HL-60 (cell line): ENCODE data around the gene USP48.

ENCODE experiments used
- POLR2AphosphoS5 ChIP-seq: IDR thresholded peaks from 2 replicates; pipeline ENCODE4 v1.6.1; 2012; ENCODE audit warnings: low read depth
- TF ChIP-seq, protein P1 (sequence below): IDR thresholded peaks from one replicate; pipeline ENCODE4 v1.5.1; 2011; ENCODE audit warnings: low read length, control low read depth, inconsistent platforms; ENCODE audit not compliant: insufficient read depth

GRCh38 chr1:21641537-21641936, 141.4 kb downstream of the USP48 start:
- TF ChIP-seq POLR2AphosphoS5, result no peak
- TF ChIP-seq, protein P1, sequence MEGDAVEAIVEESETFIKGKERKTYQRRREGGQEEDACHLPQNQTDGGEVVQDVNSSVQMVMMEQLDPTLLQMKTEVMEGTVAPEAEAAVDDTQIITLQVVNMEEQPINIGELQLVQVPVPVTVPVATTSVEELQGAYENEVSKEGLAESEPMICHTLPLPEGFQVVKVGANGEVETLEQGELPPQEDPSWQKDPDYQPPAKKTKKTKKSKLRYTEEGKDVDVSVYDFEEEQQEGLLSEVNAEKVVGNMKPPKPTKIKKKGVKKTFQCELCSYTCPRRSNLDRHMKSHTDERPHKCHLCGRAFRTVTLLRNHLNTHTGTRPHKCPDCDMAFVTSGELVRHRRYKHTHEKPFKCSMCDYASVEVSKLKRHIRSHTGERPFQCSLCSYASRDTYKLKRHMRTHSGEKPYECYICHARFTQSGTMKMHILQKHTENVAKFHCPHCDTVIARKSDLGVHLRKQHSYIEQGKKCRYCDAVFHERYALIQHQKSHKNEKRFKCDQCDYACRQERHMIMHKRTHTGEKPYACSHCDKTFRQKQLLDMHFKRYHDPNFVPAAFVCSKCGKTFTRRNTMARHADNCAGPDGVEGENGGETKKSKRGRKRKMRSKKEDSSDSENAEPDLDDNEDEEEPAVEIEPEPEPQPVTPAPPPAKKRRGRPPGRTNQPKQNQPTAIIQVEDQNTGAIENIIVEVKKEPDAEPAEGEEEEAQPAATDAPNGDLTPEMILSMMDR, result no peak
